Measurements from ENCODE around the gene RPL10. TPM values are rescaled to one million over a fixed set of nuclear protein-coding genes. Genes with fewer than 3 reads are reported as not detected.
"Not testable (repeated sequence)": the region's sequence is repeated elsewhere in the genome, so short reads cannot be mapped to it uniquely, and the experiment has no call there.

The RPL10 gene
- total and polyA plus RNA-seq, 2 of the 8 experiments (the other 6 are each of a cell fraction or from before 2014, with no cell fraction given): 2,633 to 4,293 TPM

DNA sequence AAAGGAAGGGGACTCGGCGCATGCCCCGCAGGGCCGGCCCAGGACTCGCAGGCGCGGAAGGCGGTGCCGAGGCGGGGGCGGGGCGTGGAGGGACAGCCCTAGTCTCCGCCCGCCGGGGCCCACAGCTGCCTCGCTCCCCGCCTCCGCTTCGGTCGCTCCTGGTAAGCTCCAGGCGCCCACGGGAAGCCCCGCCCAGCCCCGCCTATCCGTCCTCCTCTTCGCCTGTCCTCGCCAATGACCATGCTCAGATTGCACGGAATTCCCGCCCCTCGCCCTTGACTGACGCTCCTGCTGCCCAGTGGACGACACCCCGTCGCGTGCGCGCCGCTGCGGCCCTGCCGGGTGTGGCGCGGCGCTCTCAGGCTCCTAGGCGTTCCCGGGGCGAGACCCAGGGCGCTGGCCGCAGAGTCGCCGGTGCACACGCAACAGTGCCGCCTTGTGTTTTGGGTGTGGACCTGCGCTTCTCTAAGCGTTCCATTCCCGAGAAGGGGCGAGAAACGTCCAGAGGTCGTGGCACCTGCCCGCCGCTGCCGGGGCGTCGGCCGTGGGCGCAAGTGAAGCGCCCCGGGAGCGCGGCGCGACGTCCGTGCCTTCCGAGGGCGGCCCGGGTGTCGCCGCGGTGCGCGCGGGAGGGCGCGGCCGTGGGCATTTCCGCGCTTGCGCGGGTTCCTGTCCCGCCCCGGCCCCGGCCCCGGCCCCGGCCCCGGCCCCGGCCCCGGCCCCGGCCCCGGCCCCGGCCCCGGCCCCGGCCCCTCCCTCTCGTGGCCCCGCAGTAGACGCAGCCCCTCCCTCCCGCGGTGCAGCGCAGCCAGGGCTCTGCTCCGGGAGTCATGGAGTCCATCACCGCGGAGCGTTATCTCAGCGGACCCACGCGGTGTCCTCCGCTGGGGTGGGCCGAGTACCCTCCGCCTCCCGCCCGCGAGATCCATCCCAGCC lies 8.1 kb upstream of the RPL10 start:
- WGBS, 2 experiments (ENCODE audit: extremely low coverage in 1 of 2, insufficient coverage in 1 of 2, insufficient read length in 1 of 2, insufficient replicate concordance in 2 of 2, low coverage in 1 of 2, low lambda C conversion rate in 2 of 2, missing lambda C conversion rate in 1 of 2): no CpG with 5 or more reads among the region's 121 CpGs
- H2BK12ac ChIP-seq (ENCODE audit: low read depth, low read length); H3K79me1 ChIP-seq (ENCODE audit: low read depth, low read length); H4K5ac ChIP-seq (ENCODE audit: insufficient read length, low read depth, low read length); H3K56ac ChIP-seq (replicated peaks; ENCODE audit: insufficient read length, low read depth, low read length); H4K20me1 ChIP-seq (replicated peaks in 1 of 2; ENCODE audit: control insufficient read depth in 1 of 2, insufficient read depth in 2 of 2, low read length in 2 of 2); H2BK15ac ChIP-seq (ENCODE audit: low read length); H3K4ac ChIP-seq (replicated peaks; ENCODE audit: insufficient read length, low read depth, low read length); H3K27ac ChIP-seq (ENCODE audit: low read depth, low read length); DNase-seq (ENCODE audit: low read depth in 1 of 2, low spot score in 2 of 2); H2AFZ ChIP-seq (ENCODE audit: low read length); H3K18ac ChIP-seq (ENCODE audit: extremely low read depth, low read length); H3K9ac ChIP-seq (replicated peaks in 1 of 4; ENCODE audit: extremely low read depth in 1 of 4, low read depth in 3 of 4, low read length in 3 of 4); H2BK5ac ChIP-seq (ENCODE audit: low read depth, low read length); H4K8ac ChIP-seq (ENCODE audit: extremely low read depth, insufficient read depth, low read length); H2BK120ac ChIP-seq (replicated peaks; ENCODE audit: low read depth, low read length); H3K23ac ChIP-seq (ENCODE audit: insufficient read length); H3K79me2 ChIP-seq (ENCODE audit: control insufficient read depth in 1 of 2, insufficient read depth in 2 of 2, low read length in 2 of 2); H4K91ac ChIP-seq (replicated peaks; ENCODE audit: insufficient read length, low read length); H3K36me3 ChIP-seq (ENCODE audit: control insufficient read depth in 2 of 4, insufficient read depth in 4 of 4, low read length in 3 of 4); H3K9me3 ChIP-seq (ENCODE audit: insufficient read depth in 2 of 2, low read depth in 1 of 2, low read length in 1 of 2); H3K4me3 ChIP-seq (ENCODE audit: extremely low read depth in 1 of 4, insufficient read depth in 2 of 4, low read depth in 3 of 4, low read length in 4 of 4); POLR2A ChIA-PET (ENCODE audit: partially characterized antibody); FAIRE-seq; H2BK20ac ChIP-seq (ENCODE audit: low read length); H3K23me2 ChIP-seq (ENCODE audit: low read depth, low read length); H3K4me1 ChIP-seq (replicated peaks in 1 of 4; ENCODE audit: control insufficient read depth in 3 of 4, insufficient read depth in 4 of 4, low read length in 3 of 4); H3K4me2 ChIP-seq (ENCODE audit: insufficient read depth in 1 of 2, low read depth in 2 of 2, low read length in 2 of 2); H3K27me3 ChIP-seq (replicated peaks in 1 of 4; ENCODE audit: control insufficient read depth in 3 of 4, extremely low read depth in 1 of 4, insufficient read depth in 3 of 4, low read length in 3 of 4); H2AK5ac ChIP-seq (ENCODE audit: low read depth, low read length); CTCF ChIA-PET (ENCODE audit: partially characterized antibody); H3K14ac ChIP-seq (ENCODE audit: insufficient read length): not testable (repeated sequence)
